ENCODE measurements around the gene AGAP3. TPM values are rescaled to one million over a fixed set of nuclear protein-coding genes. Genes with fewer than 3 reads are reported as not detected.

The AGAP3 gene
- total RNA-seq, 1 experiment from 2014 or later = 126 TPM

DNA sequence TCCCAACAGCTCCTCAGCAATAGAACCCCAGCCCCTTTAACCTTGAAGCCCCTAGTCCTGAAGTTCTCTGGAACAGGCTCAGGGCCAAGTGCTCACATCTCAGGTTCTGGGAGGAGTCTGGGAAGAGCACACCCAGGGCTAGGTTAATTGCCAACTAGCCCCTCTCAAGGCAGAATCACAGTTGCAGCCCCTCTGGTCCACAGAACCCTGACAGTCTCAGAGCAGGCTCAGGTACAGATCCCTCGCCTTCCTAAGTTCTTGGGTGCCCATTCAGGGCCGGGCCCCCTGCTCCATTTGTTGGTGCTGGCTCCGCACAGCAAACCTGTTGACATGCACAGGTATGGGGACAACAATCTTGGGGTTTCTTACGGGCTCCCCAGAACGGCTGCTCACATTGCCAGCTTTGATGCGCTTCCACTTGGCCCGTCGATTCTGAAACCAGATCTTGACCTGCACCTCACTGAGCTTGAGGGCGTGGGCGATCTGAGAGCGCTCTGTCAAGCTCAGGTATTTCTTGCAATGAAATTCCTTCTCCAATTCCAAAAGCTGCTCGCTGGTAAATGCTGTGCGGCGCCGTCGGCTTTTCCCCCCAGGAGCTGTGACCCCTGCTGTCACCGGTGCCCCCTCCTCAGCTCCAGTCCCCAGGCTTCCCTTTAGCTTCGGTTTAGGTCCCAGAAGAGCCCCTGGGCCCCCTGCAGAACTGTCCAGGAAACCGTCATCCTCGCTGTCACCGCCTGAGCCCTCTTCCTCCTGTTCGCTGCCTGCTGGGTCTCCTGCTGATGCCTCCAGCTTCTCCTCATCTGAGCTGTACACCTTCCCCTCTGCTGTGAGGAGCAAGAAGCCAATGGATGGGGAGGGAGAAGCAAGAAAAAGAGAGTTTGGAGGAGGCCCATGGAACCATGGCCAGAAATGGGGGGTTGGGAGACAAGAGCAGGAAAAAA is 62.3 kb downstream of the AGAP3 start (continued):
- TF ChIP-seq, protein P1, sequence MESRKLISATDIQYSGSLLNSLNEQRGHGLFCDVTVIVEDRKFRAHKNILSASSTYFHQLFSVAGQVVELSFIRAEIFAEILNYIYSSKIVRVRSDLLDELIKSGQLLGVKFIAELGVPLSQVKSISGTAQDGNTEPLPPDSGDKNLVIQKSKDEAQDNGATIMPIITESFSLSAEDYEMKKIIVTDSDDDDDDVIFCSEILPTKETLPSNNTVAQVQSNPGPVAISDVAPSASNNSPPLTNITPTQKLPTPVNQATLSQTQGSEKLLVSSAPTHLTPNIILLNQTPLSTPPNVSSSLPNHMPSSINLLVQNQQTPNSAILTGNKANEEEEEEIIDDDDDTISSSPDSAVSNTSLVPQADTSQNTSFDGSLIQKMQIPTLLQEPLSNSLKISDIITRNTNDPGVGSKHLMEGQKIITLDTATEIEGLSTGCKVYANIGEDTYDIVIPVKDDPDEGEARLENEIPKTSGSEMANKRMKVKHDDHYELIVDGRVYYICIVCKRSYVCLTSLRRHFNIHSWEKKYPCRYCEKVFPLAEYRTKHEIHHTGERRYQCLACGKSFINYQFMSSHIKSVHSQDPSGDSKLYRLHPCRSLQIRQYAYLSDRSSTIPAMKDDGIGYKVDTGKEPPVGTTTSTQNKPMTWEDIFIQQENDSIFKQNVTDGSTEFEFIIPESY (IDR thresholded peaks at IDR 0.05; ENCODE audit: extremely low read depth, insufficient replicate concordance, low read length) = no peak
- TF ChIP-seq ZFX (IDR thresholded peaks at IDR 0.05) (no peak), CEBPB (IDR thresholded peaks at IDR 0.05; ENCODE audit: low read depth) (no peak), EGR1 (IDR thresholded peaks at IDR 0.05; ENCODE audit: low read depth) (no peak), RAD21 (IDR thresholded peaks at IDR 0.05; ENCODE audit: low read depth) (no peak), TCF7L2 (IDR thresholded peaks at IDR 0.05; ENCODE audit: borderline replicate concordance, extremely low read depth, insufficient read depth, insufficient read length) (no peak), ZNF274 (IDR thresholded peaks at IDR 0.05; ENCODE audit: low read depth, low read length) (no peak)
- TF ChIP-seq, protein P2, sequence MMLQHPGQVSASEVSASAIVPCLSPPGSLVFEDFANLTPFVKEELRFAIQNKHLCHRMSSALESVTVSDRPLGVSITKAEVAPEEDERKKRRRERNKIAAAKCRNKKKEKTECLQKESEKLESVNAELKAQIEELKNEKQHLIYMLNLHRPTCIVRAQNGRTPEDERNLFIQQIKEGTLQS (IDR thresholded peaks at IDR 0.05) = no peak
- TF ChIP-seq, protein P3, sequence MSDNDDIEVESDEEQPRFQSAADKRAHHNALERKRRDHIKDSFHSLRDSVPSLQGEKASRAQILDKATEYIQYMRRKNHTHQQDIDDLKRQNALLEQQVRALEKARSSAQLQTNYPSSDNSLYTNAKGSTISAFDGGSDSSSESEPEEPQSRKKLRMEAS (IDR thresholded peaks at IDR 0.05) = no peak

DNA sequence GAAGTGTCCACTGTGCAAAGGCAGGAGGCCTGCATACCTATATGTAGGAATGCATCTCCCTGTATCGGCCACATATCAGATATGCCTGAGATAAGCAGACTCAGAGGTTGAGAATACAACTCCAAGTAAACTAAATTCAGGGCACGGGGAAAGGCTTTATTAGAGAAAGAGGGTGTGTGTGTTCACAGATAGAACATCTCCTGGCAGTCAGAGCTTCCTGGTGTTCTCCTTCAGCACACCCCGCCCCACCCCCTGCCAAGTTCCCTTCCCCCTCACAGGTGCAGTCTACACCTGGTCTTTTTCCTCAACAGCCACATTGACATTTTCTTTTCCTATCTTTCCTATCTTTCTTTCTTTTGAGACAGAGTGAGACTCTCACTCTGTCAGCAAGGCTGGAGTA is 64.1 kb downstream of the AGAP3 start:
- Histone ChIP-seq H3K79me2 (ENCODE audit: insufficient read depth, low read length) (no peaks in the 10 kb centered on the region), H3K27ac (ENCODE audit: low read depth, low read length) (no peak overlapping the region), H3K4me3 (replicated peaks in 1 of 2; ENCODE audit: low read depth in 1 of 2, low read length in 2 of 2) (no peak overlapping the region), H3K9me3 (ENCODE audit: control insufficient read depth in 1 of 2, insufficient read depth in 1 of 2, low read depth in 1 of 2, low read length in 2 of 2) (no peaks in the 10 kb centered on the region), H3K27me3 (ENCODE audit: insufficient read depth, low read length) (no peaks in the 10 kb centered on the region; the same call in 1 of the 2 replicates), H3K9ac (ENCODE audit: low read length) (no peak overlapping the region), H2AFZ (ENCODE audit: low read depth, low read length, poor library complexity, severe bottlenecking) (no peak overlapping the region), H3K4me1 (ENCODE audit: control insufficient read depth in 1 of 2, insufficient read depth in 2 of 2, low read length in 2 of 2) (no peaks in the 10 kb centered on the region), H3K9me2 (ENCODE audit: insufficient read depth) (no peaks in the 10 kb centered on the region), H3K36me3 (ENCODE audit: control insufficient read depth in 1 of 2, insufficient read depth in 2 of 2, low read length in 2 of 2) (no peaks in the 10 kb centered on the region), H4K20me1 (ENCODE audit: insufficient read depth) (no peaks in the 10 kb centered on the region), H3K4me2 (ENCODE audit: low read length) (no peak overlapping the region)
- CTCF ChIA-PET = interaction anchor here (0.6 to 1.3 kb wide), 2 partner anchors 18 to 27 kb away, joined by 3 read pairs; no protein-coding TSS in a partner anchor
- POLR2A ChIA-PET = no interaction called here
- intact Hi-C loops (cut with micrococcal nuclease) = no loop called here
- no TSS peak for BruUV-seq (replicated peaks)
- TF ChIP-seq, protein P3 (IDR thresholded peaks at IDR 0.05) = no peak
- TF ChIP-seq SP1 (IDR thresholded peaks at IDR 0.05; ENCODE audit: low read depth) (no peak), YY1 (IDR thresholded peaks at IDR 0.05; ENCODE audit: extremely low read depth, insufficient replicate concordance, low read depth, low read length) (no peak), EZH2phosphoT487 (IDR thresholded peaks at IDR 0.05; ENCODE audit: borderline replicate concordance) (no peak), RAD21 (IDR thresholded peaks at IDR 0.05; ENCODE audit: low read depth) (no peak), TCF7L2 (IDR thresholded peaks at IDR 0.05; ENCODE audit: borderline replicate concordance, extremely low read depth, insufficient read depth, insufficient read length) (no peak)
- RAD21 ChIA-PET (ENCODE audit: low non-redundant PET in 1 of 2, low total read pairs in 2 of 2, uncharacterized antibody in 2 of 2, unreplicated experiment in 2 of 2) = no interaction called here
- DNase-seq (ENCODE audit: low read depth, low spot score) (no peak), ATAC-seq (no peak)
